Natural killer cell (primary cell): Measurements from ENCODE around the gene TMEM132D. TPM values are rescaled to one million over a fixed set of nuclear protein-coding genes. Genes with fewer than 3 reads are reported as not detected.

ENCODE experiments used
- ATAC-seq, 3 donors: fragments of 150-1000 bp in 2 of 3; fragments of 200-7000 bp in 1 of 3; cut with Tn5 transposase; 1 replicate in 1 of 3; 2 replicates in 2 of 3; pipeline ENCODE4 v1.10.0; 2021; ENCODE audit warnings: mild to moderate bottlenecking in 2 of 3, moderate library complexity in 2 of 3
- DNase-seq, 2 donors: peaks; one replicate each; pipeline versions ENCODE4 v3.0.0 to v3.0.0-alpha.2; 2013 to 2021; ENCODE audit warnings: mixed read lengths in 1 of 2
- H3K27ac ChIP-seq: one replicate; pipeline ENCODE4 v1.5.1; 2013; ENCODE audit warnings: mild to moderate bottlenecking, low read length
- H3K27me3 ChIP-seq: one replicate; pipeline ENCODE4 v1.6.1; 2013; ENCODE audit warnings: low read length; ENCODE audit not compliant: control insufficient read depth, insufficient read depth
- H3K36me3 ChIP-seq: one replicate; pipeline ENCODE4 v1.6.1; 2013; ENCODE audit warnings: low read length; ENCODE audit not compliant: control insufficient read depth, insufficient read depth
- H3K4me1 ChIP-seq: one replicate; pipeline ENCODE4 v1.6.1; 2013; ENCODE audit warnings: low read length; ENCODE audit not compliant: control insufficient read depth, insufficient read depth
- H3K4me3 ChIP-seq: one replicate; pipeline ENCODE4 v1.5.1; 2013; ENCODE audit warnings: low read length
- H3K9me3 ChIP-seq: one replicate; pipeline ENCODE4 v1.6.1; 2013; ENCODE audit warnings: low read length; ENCODE audit not compliant: control insufficient read depth, insufficient read depth
- H3K27ac Mint-ChIP-seq, 2 donors: one replicate each; pipeline ENCODE4 v1.8.0; 2022; ENCODE audit warnings: mild to moderate bottlenecking in 2 of 2, mixed read lengths in 2 of 2, moderate library complexity in 1 of 2
- H3K27me3 Mint-ChIP-seq, 2 donors: one replicate each; pipeline ENCODE4 v1.8.0; 2022; ENCODE audit warnings: low read depth in 2 of 2, mixed read lengths in 2 of 2
- H3K36me3 Mint-ChIP-seq: one replicate; pipeline ENCODE4 v1.8.0; 2022; ENCODE audit warnings: mixed read lengths
- H3K4me1 Mint-ChIP-seq, 2 donors: one replicate each; pipeline ENCODE4 v1.8.0; 2022; ENCODE audit warnings: mixed read lengths in 2 of 2
- H3K4me3 Mint-ChIP-seq: one replicate; pipeline ENCODE4 v1.8.0; 2022; ENCODE audit warnings: mild to moderate bottlenecking, moderate library complexity, mixed read lengths
- H3K9me3 Mint-ChIP-seq, 2 donors: one replicate each; pipeline ENCODE4 v1.8.0; 2022; ENCODE audit warnings: mixed read lengths in 2 of 2
- WGBS: methylation state at CpG from one replicate; pipeline ENCODE4 v1.1.7; 2013; ENCODE audit warnings: missing lambda C conversion rate; ENCODE audit not compliant: insufficient coverage; 5-methylcytosine and 5-hydroxymethylcytosine counted together
- intact Hi-C: fragments of 100-400 bp; cut with micrococcal nuclease; formaldehyde crosslinking; loops from one replicate; pipeline ENCODE4 v1.14.2; 2022
- total RNA-seq, 4 donors: library from RNA; stranded (reverse); fragments of 120-200 nt in 1 of 4; gene quantifications; one replicate each; pipeline versions ENCODE4 v1.2.3 to v1.2.4, GENCODE V29; 2013 to 2022
- TF ChIP-seq, protein P1 (sequence below): fragments of 200-600 bp; IDR thresholded peaks from one replicate; pipeline ENCODE4 v1.8.0; 2022; ENCODE audit warnings: antibody characterized with exemption

The TMEM132D gene
- total RNA-seq, 3 donors from 2014 or later (not counting 1 experiment from before 2014, with no cell fraction given) = not detected

DNA sequence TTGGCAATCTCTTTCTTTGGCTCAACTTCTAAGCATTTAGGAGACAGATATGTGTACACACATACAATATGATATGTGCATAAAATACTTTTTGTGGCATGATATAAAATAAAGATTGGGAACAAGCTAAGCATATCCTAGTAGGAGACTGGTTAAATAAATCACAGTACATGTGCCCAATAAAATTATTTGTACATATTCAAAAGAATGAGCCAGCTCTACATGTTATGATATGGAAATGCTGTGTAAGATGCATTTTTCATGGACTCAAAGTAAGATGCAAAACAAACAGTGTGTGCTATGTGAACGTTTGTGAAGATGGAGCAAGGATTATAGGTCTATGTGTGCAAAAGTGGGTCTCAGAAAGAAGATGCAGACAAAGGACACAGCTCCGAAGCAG is 311.4 kb downstream of the TMEM132D start:
- intact Hi-C loops = no loop called here
- 66% methylated on average over 2 of the region's 2 CpGs for WGBS
- peaks cover 2 to 5% of the 10 kb centered on the region in 2 donors for H3K9me3 Mint-ChIP-seq

DNA sequence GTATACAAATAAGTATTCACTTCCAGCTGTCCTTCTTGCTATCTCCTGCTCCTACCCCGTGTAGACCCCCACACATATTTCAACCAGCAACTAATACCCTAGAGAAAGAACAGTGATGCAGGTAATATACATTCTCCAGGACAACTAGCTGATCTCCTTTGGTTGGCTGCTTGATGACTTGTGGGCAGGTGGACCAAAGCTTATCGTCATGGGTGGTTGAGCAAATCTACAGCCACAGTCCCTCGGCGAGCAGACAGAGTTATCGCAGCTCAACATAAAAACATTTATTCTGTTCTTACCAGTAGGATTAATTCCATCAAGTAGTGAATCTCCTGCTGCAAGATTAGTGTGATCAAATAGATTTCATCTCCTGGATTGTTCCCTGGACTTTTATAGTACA is 314.3 kb downstream of the TMEM132D start:
- Histone ChIP-seq H3K36me3 (no peaks in the 10 kb centered on the region), H3K4me1 (no peaks in the 10 kb centered on the region), H3K9me3 (peaks cover 4% of the 10 kb centered on the region), H3K27ac (no peak overlapping the region), H3K4me3 (no peak overlapping the region), H3K27me3 (no peaks in the 10 kb centered on the region)
- TF ChIP-seq, protein P1, sequence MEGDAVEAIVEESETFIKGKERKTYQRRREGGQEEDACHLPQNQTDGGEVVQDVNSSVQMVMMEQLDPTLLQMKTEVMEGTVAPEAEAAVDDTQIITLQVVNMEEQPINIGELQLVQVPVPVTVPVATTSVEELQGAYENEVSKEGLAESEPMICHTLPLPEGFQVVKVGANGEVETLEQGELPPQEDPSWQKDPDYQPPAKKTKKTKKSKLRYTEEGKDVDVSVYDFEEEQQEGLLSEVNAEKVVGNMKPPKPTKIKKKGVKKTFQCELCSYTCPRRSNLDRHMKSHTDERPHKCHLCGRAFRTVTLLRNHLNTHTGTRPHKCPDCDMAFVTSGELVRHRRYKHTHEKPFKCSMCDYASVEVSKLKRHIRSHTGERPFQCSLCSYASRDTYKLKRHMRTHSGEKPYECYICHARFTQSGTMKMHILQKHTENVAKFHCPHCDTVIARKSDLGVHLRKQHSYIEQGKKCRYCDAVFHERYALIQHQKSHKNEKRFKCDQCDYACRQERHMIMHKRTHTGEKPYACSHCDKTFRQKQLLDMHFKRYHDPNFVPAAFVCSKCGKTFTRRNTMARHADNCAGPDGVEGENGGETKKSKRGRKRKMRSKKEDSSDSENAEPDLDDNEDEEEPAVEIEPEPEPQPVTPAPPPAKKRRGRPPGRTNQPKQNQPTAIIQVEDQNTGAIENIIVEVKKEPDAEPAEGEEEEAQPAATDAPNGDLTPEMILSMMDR = no peak
- Mint-ChIP-seq H3K4me1 (no peaks in the 10 kb centered on the region), H3K9me3 (peaks cover 2 to 7% of the 10 kb centered on the region in 2 donors), H3K4me3 (no peak overlapping the region), H3K27me3 (peaks cover 0 to 2% of the 10 kb centered on the region in 2 donors), H3K27ac (no peak overlapping the region), H3K36me3 (no peaks in the 10 kb centered on the region)
- ATAC-seq (no peak), DNase-seq (no peak)
- intact Hi-C loops = no loop called here
- 100% methylated on average over 5 of the region's 5 CpGs for WGBS

More for the DNA sequence above, 311.4 kb downstream of the TMEM132D start:
- Histone ChIP-seq H3K4me1 (no peaks in the 10 kb centered on the region), H3K27me3 (no peaks in the 10 kb centered on the region), H3K36me3 (no peaks in the 10 kb centered on the region), H3K27ac (no peak overlapping the region), H3K9me3 (peaks cover 4% of the 10 kb centered on the region), H3K4me3 (no peak overlapping the region)
- DNase-seq (no peak), ATAC-seq (no peak)
- no peak overlapping the region for H3K27ac Mint-ChIP-seq
- peaks cover 0 to 2% of the 10 kb centered on the region in 2 donors for H3K27me3 Mint-ChIP-seq
- no peaks in the 10 kb centered on the region for H3K36me3 Mint-ChIP-seq
- H3K4me3 Mint-ChIP-seq = no peak overlapping the region
- TF ChIP-seq, protein P1 = no peak
- H3K4me1 Mint-ChIP-seq = no peaks in the 10 kb centered on the region

DNA sequence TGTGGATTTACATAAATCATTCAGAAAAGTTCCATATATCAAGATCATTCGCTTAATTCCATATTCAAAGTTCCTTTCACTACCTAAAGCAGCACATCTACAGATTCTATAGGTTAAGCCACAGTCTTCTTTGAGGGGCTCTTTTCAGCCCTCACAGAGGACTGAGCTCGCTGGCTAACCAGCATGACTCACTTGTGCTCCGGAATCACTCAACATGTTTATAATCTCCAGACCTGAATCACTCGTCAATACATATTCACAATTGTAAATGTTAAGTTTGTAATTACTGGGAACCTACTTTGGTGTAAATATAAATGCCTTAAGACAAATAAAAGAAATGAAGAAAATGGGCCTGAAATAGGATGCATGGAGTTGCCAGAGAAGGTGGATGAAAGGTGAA is 315.7 kb downstream of the TMEM132D start:
- Mint-ChIP-seq H3K36me3 (no peaks in the 10 kb centered on the region), H3K4me3 (no peak overlapping the region), H3K9me3 (peaks cover 2 to 7% of the 10 kb centered on the region in 2 donors), H3K27ac (no peak overlapping the region), H3K27me3 (peaks cover 0 to 2% of the 10 kb centered on the region in 2 donors), H3K4me1 (no peaks in the 10 kb centered on the region)
- Histone ChIP-seq H3K36me3 (no peaks in the 10 kb centered on the region), H3K27ac (no peak overlapping the region), H3K9me3 (peaks cover 4% of the 10 kb centered on the region), H3K27me3 (no peaks in the 10 kb centered on the region), H3K4me3 (no peak overlapping the region), H3K4me1 (no peaks in the 10 kb centered on the region)
- ATAC-seq (no peak), DNase-seq (no peak)
- intact Hi-C loops = no loop called here
- TF ChIP-seq, protein P1 = no peak
- WGBS = 89% methylated on average over 3 of the region's 4 CpGs

DNA sequence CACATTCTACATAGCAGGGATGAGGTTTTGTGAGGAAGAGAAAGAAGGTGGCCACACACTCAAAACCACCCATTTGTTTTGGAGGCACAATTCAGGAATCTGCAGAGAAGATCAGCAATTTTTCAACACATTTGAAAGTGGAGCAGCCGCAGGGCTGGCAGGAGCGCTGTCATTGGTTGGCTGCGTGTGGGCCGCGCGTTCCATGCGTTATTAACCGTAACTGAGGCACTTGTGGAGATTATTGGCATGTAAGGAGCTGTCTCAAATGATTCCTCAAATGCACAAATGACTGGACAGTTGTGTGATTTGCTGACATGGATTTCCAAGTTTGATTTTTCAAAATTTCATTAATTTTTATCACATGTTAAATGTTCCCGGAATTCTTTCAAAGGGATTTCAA is 318.5 kb downstream of the TMEM132D start:
- no peaks in the 10 kb centered on the region for H3K4me1 Mint-ChIP-seq
- peaks cover 2 to 7% of the 10 kb centered on the region in 2 donors for H3K9me3 Mint-ChIP-seq
- intact Hi-C loops = no loop called here
- WGBS = 98% methylated on average over 8 of the region's 9 CpGs
- H3K27ac Mint-ChIP-seq = no peak overlapping the region
- H3K4me3 Mint-ChIP-seq = no peak overlapping the region
- Histone ChIP-seq H3K9me3 (peaks cover 4% of the 10 kb centered on the region), H3K27me3 (no peaks in the 10 kb centered on the region), H3K4me3 (no peak overlapping the region), H3K36me3 (no peaks in the 10 kb centered on the region), H3K27ac (no peak overlapping the region), H3K4me1 (no peaks in the 10 kb centered on the region)
- no peak for ATAC-seq
- H3K27me3 Mint-ChIP-seq = peaks cover 0 to 2% of the 10 kb centered on the region in 2 donors
- TF ChIP-seq, protein P1 = no peak
- H3K36me3 Mint-ChIP-seq = no peaks in the 10 kb centered on the region
- DNase-seq = no peak
